Subcutaneous adipose tissue (tissue), 4 donors: ENCODE measurements around the gene PROX2. TPM values are rescaled to one million over a fixed set of nuclear protein-coding genes. Genes with fewer than 3 reads are reported as not detected.

ENCODE experiments used
- CTCF ChIP-seq: fragments of 450-650 bp; IDR thresholded peaks from one replicate; pipeline ENCODE4 v1.5.1; 2016; ENCODE audit warnings: low read depth, mild to moderate bottlenecking, control low read depth, antibody characterized with exemption, moderate library complexity
- total RNA-seq, 4 donors: library from RNA; depleted of rRNA; stranded (reverse); fragments of >200 nt; gene quantifications; one replicate each; pipeline ENCODE4 v1.1.0, GENCODE V29; 2016

The PROX2 gene
- total RNA-seq, 4 donors from 2014 or later: not detected

DNA sequence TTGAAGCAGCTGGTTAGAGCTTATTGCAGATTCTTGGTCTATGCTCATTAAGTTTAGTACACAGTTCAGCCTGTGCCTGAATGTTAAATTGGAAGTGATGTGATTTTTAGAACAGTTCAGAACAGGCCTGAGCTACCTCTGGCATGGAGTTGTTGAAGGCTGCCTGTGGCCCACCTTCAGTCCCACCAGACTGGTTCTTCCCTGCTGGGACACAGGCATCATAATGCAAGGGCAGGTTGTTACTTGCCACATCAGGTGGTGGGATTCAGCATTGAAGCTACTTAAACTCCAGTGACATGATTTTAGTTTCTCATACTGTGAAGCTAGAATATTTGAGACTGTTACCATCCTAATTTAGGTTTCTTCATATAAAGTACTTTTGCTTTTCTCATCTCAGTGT, 49.4 kb downstream of the PROX2 start:
- TF ChIP-seq CTCF: no peak

Other genes starting within 250 kb of the PROX2 start
- 10 to 100 TPM; 23.3 to 35.5 (median 24.2) TPM for gene AREL1, start 163.1 kb downstream of the PROX2 start, total RNA-seq
- 10 to 100 TPM; 24.3 to 45.0 (median 31.2) TPM for gene FCF1, start 163.0 kb downstream of the PROX2 start, total RNA-seq
- 10 to 100 TPM; 44.2 to 61.6 (median 50.6) TPM for gene YLPM1, start 112.8 kb downstream of the PROX2 start, total RNA-seq
- 100 to 1,000 TPM in 2 of 4 donors, 10 to 100 TPM in 2; 91.8 to 152 (median 109) TPM for gene DLST, start 5.8 kb upstream of the PROX2 start, total RNA-seq
- gene RPS6KL1, start 47.1 kb upstream of the PROX2 start, total RNA-seq: 10 to 100 TPM in 1 of 4 donors, 1 to 10 TPM in 3; 1.1 to 13.6 (median 3.7) TPM
- gene PGF, start 79.5 kb upstream of the PROX2 start, total RNA-seq: 1 to 10 TPM in 3 of 4 donors, under 1 TPM in 1; 0.68 to 3.5 (median 2.4) TPM
- 10 to 100 TPM; 19.0 to 33.0 (median 26.3) TPM for gene EIF2B2, start 126.8 kb upstream of the PROX2 start, total RNA-seq
- gene MLH3, start 175.3 kb upstream of the PROX2 start, total RNA-seq: 10 to 100 TPM; 27.4 to 41.9 (median 31.1) TPM
- gene ACYP1, start 187.9 kb upstream of the PROX2 start, total RNA-seq: 10 to 100 TPM in 3 of 4 donors, 1 to 10 TPM in 1; 8.1 to 14.1 (median 11.5) TPM
- gene ZC2HC1C, start 193.5 kb upstream of the PROX2 start, total RNA-seq: 1 to 10 TPM in 2 of 4 donors, under 1 TPM in 2; 0.51 to 4.2 (median 1.6) TPM